Ovary (tissue), 9 donors: ENCODE data around the gene NKD2. TPM values are rescaled to one million over a fixed set of nuclear protein-coding genes. Genes with fewer than 3 reads are reported as not detected.

Experiments used
- DNase-seq, 5 donors: peaks; one replicate each; pipeline ENCODE4 v3.0.0-alpha.2; 2019 to 2020
- H3K27ac ChIP-seq, 2 donors: fragments of 200-600 bp; one replicate each; pipeline versions ENCODE4 v1.5.1 to v1.8.0; 2019 to 2022
- H3K27me3 ChIP-seq: fragments of 200-600 bp; one replicate; pipeline ENCODE4 v1.8.0; 2022
- H3K36me3 ChIP-seq: fragments of 200-600 bp; sonication (generic); one replicate; pipeline ENCODE4 v1.5.1; 2019
- H3K4me1 ChIP-seq: one replicate; pipeline ENCODE4 v1.8.1; 2013; ENCODE audit warnings: mild to moderate bottlenecking, moderate library complexity; ENCODE audit not compliant: insufficient read depth
- H3K4me3 ChIP-seq: fragments of 200-600 bp; sonication (generic); one replicate; pipeline ENCODE4 v1.5.1; 2017
- H3K9me3 ChIP-seq, 2 donors: fragments of 200-600 bp in 1 of 2; sonication (generic) in 1 of 2; one replicate each; pipeline versions ENCODE4 v1.5.1 to v1.8.1; 2013 to 2019; ENCODE audit warnings: mild to moderate bottlenecking in 1 of 2, moderate library complexity in 1 of 2
- EP300 ChIP-seq: sonication (generic); formaldehyde crosslinking; IDR thresholded peaks from one replicate; pipeline ENCODE4 v1.6.1; 2017; ENCODE audit warnings: antibody characterized with exemption
- POLR2A ChIP-seq: fragments of 450-650 bp; IDR thresholded peaks from one replicate; pipeline ENCODE4 v1.6.1; 2017; ENCODE audit warnings: antibody characterized with exemption, mild to moderate bottlenecking, moderate library complexity
- WGBS, 3 donors: extraction: QIAGEN DNeasy Blood & Tissue Kit in 1 of 3; methylation state at CpG; one replicate each; pipeline versions ENCODE4 v1.1.5 to v1.1.7; 2013 to 2017; 5-methylcytosine and 5-hydroxymethylcytosine counted together
- intact Hi-C, 4 donors: fragments of 100-400 bp; cut with DNase I; formaldehyde crosslinking; loops; one replicate each; pipeline versions ENCODE4 v1.11.0 to v1.15.1; 2022 to 2023
- polyA plus RNA-seq, 2 donors: library from polyadenylated mRNA; stranded (reverse); fragments of 200-250 nt in 1 of 2; fragments of 350-450 nt in 1 of 2; fragmentation: Illumina TruSeq in 1 of 2; extraction: RNeasy Lipid Tissue Mini Kit (QIAGEN cat#74804) in 1 of 2; gene quantifications; one replicate each; pipeline ENCODE4 v1.2.3, GENCODE V29; 2013 to 2014
- total RNA-seq, 7 donors: library from RNA; depleted of rRNA in 2 of 7; stranded (reverse); fragments of >200 nt in 2 of 7; fragmentation: NEBNext Ultra II Directional in 3 of 7; extraction: Animal tissue kit (Norgen Biotek cat#: 25700) in 3 of 7; gene quantifications; one replicate each; pipeline versions ENCODE4 v1.1.0 to v1.2.4, GENCODE V29; 2016 to 2023
- TF ChIP-seq, protein P1 (sequence below), 3 donors: fragments of 450-650 bp in 2 of 3; fragments of 200-600 bp in 1 of 3; IDR thresholded peaks; one replicate each; pipeline versions ENCODE4 v1.5.1 to v1.8.0; 2016 to 2022; ENCODE audit warnings: antibody characterized with exemption in 3 of 3, mild to moderate bottlenecking in 1 of 3
- donor health status: DM: no; HTN: no; CAD: no; lungs with moderate emphysema.
- donor health status: DM: no; HTN: no; CAD: no.
- donor health status: Bipolar disorder and iron deficiency.
- donor health status: DM: yes; HTN: yes; CAD: no.
- donor health status: DM: no; HTN: no; CAD: no.
- donor health status: DM: yes; HTN: yes; CAD: no.

NKD2 gene
- total and polyA plus RNA-seq, 9 donors, result 0.33 to 17.2 (median 1.4) TPM; not detected in 1

DNA sequence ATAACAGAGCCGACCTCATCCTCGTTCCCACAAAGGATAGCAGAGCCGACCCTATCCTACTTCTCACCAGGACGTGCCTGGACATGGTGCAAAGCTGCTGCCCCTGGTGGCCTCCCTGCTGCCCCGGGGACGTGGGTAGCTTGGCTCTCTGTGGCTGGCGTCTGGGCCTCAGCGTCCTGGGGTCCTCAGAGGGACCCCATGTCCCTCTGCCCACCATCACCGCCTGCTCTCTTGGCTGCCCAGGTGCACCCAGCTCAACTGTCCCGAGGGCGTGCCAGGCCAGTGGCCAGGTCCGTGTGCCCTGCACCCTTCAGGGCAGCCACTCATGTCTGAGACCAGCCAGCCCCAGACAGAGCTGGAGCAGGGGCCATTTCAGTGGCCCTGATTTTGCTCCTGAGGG is 8.5 kb downstream of the NKD2 start:
- Histone ChIP-seq H3K27ac (no peak overlapping the region), H3K27me3 (no peaks in the 10 kb centered on the region), H3K36me3 (no peaks in the 10 kb centered on the region), H3K4me3 (no peak overlapping the region), H3K4me1 (peaks cover 2% of the 10 kb centered on the region), H3K9me3 (no peaks in the 10 kb centered on the region)
- WGBS, 3 donors, result 47 to 73% (median 65%) methylated on average over 11 to 12 of the region's 12 CpGs
- intact Hi-C loops, result no loop called here
- no peak for DNase-seq
- no peak for TF ChIP-seq EP300
- no peak for TF ChIP-seq POLR2A
- TF ChIP-seq, protein P1, sequence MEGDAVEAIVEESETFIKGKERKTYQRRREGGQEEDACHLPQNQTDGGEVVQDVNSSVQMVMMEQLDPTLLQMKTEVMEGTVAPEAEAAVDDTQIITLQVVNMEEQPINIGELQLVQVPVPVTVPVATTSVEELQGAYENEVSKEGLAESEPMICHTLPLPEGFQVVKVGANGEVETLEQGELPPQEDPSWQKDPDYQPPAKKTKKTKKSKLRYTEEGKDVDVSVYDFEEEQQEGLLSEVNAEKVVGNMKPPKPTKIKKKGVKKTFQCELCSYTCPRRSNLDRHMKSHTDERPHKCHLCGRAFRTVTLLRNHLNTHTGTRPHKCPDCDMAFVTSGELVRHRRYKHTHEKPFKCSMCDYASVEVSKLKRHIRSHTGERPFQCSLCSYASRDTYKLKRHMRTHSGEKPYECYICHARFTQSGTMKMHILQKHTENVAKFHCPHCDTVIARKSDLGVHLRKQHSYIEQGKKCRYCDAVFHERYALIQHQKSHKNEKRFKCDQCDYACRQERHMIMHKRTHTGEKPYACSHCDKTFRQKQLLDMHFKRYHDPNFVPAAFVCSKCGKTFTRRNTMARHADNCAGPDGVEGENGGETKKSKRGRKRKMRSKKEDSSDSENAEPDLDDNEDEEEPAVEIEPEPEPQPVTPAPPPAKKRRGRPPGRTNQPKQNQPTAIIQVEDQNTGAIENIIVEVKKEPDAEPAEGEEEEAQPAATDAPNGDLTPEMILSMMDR (IDR thresholded peaks at IDR 0.05), result no peak

DNA sequence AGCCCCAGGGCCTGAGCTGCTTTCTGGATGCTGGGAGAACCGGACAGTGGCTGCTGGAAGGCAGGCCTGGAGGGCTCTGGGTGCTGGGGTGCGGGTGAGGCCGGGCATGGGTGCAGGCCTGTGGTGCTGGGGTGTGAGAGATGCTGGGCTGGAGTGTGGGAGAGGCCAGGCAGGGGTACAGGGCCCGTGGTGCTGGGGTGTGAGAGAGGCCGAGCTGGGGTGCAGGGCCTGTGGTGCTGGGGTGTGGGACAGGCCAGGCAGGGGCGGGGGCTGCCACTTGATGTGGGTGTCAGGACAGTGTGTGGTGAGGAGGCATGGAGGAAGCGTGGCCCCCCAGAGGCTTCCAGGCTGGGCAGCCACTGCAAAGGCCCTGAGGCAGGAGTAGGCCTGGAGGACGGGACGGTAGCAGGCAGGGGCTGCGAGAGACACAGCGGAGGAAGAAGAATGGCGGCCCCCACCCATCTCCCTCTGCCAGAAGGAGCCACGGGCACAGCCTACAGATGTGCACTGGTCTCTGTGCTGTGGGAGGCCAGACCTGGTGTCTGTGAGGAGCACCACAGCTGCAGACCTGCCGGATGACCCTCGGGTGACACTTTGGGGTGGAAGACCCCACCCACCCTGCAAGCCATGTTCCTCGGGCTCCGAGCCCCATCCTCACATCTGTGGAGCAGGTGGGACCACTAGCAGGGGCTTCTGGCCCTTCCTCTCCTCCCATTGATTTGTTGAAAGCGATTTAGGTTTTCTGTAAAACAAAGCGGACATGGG is 9.3 kb downstream of the NKD2 start:
- Histone ChIP-seq H3K4me1 (peaks cover 2% of the 10 kb centered on the region), H3K9me3 (no peaks in the 10 kb centered on the region), H3K4me3 (no peak overlapping the region), H3K27me3 (no peaks in the 10 kb centered on the region), H3K27ac (no peak overlapping the region), H3K36me3 (no peaks in the 10 kb centered on the region)
- 93 to 95% (median 93%) methylated on average over 19 of the region's 19 CpGs for WGBS, 3 donors
- no peak for TF ChIP-seq EP300
- TF ChIP-seq, protein P1 (IDR thresholded peaks at IDR 0.05), result no peak
- no peak for TF ChIP-seq POLR2A
- intact Hi-C loops, result no loop called here
- DNase-seq, result no peak

DNA sequence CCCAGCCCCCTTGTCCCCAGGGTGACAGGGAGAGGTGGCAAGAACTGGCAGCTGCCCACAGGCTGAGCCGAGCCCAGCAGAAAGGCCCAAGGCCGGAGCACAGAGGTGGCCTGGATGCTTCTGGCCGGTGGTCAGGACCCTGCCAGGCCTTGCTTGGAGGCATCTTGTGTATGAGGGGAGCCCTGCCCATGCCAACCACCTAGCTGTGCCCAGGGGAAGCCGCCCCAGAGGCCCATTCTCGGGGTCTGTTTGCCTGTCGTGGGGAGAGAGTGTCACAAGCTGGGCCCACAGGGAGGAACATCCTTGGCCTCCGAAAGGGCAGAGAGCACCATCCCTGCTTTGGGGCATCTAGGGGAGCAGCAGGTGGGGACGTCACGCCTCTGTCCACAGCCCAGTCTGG is 10.0 kb downstream of the NKD2 start:
- TF ChIP-seq, protein P1 (IDR thresholded peaks at IDR 0.05), result no peak
- TF ChIP-seq EP300 (no peak), POLR2A (no peak)
- Histone ChIP-seq H3K9me3 (no peaks in the 10 kb centered on the region), H3K27ac (no peak overlapping the region), H3K36me3 (no peaks in the 10 kb centered on the region), H3K27me3 (no peaks in the 10 kb centered on the region), H3K4me1 (peaks cover 2% of the 10 kb centered on the region), H3K4me3 (no peak overlapping the region)
- intact Hi-C loops, result no loop called here
- no peak for DNase-seq
- WGBS, 3 donors, result 88 to 96% (median 92%) methylated on average over 9 of the region's 9 CpGs

DNA sequence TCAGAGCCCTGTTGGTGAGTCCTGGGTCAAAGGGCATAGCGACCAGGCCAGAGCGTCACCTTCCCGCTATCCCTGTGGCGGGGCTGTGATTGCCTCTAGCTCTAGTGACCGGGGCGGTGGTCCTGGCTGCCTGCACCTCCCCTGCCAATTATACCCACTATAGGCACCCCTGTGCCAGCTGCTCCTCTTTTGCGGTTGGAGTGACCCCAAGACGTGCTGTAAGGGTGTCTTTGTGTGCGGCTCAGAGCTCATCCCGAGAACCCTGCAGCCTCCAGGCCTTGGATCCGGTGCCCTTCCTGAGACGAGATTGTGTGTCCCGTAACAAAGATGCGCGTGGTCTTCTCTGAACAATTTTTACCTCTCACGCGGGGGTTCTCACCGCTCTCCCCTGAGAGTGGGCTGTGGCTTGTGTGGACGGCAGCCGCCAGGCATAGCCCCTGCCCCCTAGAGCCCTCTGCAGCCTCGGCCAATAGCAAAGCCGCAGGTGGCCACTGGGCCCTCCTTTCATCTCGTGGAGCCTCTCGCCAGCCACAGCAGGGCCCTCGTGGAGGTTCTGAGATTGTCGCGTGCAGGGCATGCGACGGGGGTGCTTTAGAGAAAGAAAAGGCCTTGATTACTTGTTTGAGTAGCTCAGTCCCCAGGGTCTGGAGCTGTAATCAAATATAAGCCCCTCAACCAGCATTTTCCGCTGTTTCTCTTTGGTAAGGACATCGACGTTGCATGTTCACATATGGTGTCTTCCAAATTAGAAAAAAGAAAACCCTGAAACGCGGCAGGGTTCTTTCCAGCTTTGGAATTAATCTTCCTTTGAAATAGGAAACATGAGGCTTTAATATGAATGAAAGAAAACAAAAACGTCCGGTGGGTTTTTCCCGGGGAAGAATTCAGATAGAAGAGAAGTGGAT is 10.7 kb downstream of the NKD2 start:
- WGBS, 3 donors, result 86 to 88% (median 86%) methylated on average over 37 of the region's 37 CpGs
- Histone ChIP-seq H3K9me3 (no peaks in the 10 kb centered on the region), H3K4me1 (peaks cover 2% of the 10 kb centered on the region), H3K4me3 (no peak overlapping the region), H3K27ac (no peak overlapping the region), H3K27me3 (no peaks in the 10 kb centered on the region), H3K36me3 (no peaks in the 10 kb centered on the region)
- intact Hi-C loops, result no loop called here
- no peak for DNase-seq
- TF ChIP-seq POLR2A (no peak), EP300 (no peak)
- TF ChIP-seq, protein P1 (IDR thresholded peaks at IDR 0.05), result no peak
